Stimulated activated CD4-positive, alpha-beta T cell treated with anti-CD3 and anti-CD28 coated beads, Interleukin-15, amount 100 ng/mL, for 1 hour (primary cell): ENCODE results near the gene B3GNT7.
"Not testable (repeated sequence)": the region's sequence is repeated elsewhere in the genome, so short reads cannot be mapped to it uniquely, and the experiment has no call there.

Experiments
- DNase-seq, 2 donors: peaks; one replicate each; pipeline ENCODE4 v3.0.0-alpha.2; 2020; ENCODE audit warnings: low read depth in 1 of 2, low spot score in 1 of 2

Gene B3GNT7

GRCh38 chr2:231399853-231400680 lies 4.6 kb downstream of the B3GNT7 start:
- no peak for DNase-seq

DNA sequence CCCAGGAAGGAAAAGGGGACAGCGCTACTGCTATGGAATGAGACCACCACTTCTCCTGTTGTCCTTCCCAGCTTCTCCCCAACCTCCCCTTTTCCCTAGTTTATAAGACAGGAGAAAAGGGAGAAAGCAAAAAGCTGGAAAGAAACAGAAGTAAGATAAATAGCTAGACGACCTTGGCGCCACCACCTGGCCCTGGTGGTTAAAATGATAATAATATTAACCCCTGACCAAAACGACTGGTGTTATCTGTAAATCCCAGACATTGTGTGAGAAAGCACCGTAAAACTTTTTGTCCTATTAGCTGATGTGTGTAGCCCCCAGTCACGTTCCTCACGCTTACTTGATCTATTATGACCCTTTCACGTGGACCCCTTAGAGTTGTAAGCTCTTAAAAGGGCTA lies 5.2 kb downstream of the B3GNT7 start:
- DNase-seq: not testable (repeated sequence)

GRCh38 chr2:231401101-231401500 lies 5.6 kb downstream of the B3GNT7 start:
- not testable (repeated sequence) for DNase-seq

- DNase-seq: not testable (repeated sequence)
These were observed 8.1 kb downstream of the B3GNT7 start for GRCh38 chr2:231403421-231404182.

- DNase-seq: not testable (repeated sequence)
These were observed 8.7 kb downstream of the B3GNT7 start for GRCh38 chr2:231404183-231404578.

DNA sequence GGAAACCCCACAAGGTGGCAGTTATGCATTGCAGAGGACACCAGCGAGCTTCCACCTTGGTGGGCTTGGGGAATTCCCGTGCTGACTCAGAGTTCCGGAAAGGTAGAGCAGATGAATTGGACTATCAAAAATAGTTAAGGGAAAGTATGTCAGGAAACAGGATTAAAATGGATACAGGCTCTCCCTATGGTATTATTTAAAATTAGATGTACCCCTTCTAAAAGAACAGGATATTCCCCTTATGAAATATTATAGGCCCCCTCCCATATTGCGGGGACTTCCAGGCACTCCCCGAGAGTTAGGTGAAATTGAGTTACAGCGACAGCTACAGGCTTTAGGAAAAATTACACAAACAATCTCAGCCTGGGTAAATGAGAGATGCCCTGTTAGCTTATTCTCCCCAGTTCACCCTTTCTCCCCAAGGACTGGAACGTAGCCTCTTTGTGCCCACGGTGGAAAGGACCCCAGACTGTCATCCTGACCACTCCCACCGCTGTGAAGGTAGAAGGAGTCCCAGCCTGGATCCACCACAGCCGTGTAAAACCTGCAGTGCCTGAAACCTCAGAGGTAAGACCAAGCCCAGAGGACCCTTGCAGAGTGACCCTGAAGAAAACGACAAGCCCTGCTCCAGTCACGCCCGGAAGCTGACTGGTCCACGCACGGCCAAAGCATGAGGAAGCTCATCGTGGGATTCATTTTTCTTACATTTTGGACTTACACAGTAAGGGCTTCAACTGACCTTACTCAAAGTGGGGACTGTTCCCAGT lies 10.3 kb downstream of the B3GNT7 start:
- DNase-seq: not testable (repeated sequence)

DNA sequence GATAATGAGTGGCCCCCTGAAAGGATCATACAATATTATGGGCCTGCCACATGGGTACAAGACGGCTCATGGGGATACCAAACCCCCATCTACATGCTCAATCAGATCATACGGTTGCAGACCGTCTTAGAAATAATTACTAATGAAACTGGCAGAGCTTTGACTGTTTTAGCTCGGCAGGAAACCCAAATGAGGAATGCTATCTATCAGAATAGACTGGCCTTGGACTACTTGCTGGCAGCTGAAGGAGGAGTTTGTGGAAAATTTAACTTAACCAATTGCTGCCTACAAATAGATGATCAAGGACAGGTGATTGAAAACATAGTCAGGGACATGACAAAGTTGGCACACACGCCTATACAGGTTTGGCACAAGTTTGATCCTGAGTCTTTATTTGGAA lies 12.2 kb downstream of the B3GNT7 start:
- DNase-seq: not testable (repeated sequence)

- DNase-seq: not testable (repeated sequence)
These were observed 12.8 kb downstream of the B3GNT7 start for GRCh38 chr2:231408304-231408703.

DNA sequence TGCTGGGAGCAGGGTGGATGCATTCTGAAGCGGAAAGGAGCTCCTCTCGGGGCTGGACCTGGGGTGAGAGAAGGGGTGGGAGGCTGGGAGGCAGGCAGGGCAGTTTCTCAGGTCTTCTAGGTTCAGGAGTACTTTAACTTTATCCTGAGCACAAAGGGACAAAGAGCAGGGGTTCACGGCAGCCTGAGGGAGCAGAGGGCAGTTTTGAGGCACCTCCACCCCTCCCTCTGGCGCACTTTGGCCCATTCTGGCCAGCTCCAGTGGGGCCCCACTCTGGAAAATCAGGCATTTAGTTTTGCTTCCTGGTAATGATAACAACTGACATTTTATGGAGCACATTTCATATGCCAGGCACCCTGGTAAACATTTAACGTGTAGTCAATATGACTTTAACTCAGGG lies 14.3 kb downstream of the B3GNT7 start:
- DNase-seq: no peak

GRCh38 chr2:231410293-231411004 lies 14.9 kb downstream of the B3GNT7 start:
- DNase-seq: no peak

DNA sequence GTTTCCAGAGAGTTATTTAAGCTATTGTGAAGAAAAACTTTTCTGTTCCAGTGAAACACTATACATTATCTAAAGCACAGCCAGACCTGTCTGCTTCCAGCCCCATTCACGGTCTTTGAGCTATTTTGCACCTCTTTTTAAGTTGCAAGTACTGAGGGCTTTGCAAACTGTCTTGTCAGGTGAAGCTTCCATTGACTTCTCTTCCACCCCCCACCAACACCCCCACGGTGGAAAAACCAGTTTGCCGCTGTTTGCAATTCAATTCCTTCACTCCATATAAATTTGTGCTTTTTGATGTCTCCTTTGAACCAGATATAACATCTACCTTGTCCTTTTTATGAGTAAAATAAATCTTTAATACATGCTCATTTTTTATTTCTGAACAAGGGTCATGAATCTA lies 15.7 kb downstream of the B3GNT7 start:
- no peak for DNase-seq

DNA sequence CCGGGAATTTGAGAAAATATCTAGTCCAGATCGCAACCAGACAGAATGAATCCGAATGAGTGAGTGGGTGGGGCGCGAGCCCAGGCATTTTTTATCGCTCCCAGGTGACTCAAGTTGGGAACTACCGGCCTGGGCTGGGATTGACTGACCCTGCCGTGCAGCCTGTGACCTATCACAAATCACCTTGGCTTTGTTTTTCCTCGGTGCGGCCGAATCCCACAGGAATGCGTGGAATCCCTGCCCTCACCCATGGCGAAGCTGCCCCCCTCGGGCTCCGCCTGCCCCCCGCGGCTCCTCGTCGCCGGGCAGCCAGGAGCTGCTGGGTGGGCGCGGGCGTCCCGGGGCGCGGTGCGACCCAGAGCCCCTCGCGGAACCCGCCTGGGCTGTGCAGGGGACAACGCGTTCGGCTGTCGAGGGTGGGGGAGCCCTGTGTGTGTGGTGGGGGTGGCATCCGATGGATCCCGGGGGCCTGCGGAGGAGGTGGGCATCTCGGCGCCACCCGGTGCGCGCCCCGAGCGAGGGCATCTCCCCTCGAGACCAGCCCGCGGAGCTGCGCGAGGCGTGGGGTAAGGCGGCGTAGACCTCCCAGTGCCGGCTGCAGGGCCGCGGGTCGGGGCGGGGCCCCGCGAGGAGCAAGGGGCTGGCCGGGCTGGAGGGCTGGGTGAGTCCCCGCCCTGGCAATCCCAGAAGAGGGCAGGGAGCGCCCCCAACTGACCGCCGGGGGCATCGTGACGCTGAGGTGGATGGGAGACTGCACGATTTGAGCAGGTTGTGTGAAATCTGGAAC lies 16.5 kb downstream of the B3GNT7 start:
- DNase-seq: peak in 1 of 2 donors; percentile 62

- DNase-seq: no peak
These were observed 17.1 kb downstream of the B3GNT7 start for GRCh38 chr2:231412618-231412963.

DNA sequence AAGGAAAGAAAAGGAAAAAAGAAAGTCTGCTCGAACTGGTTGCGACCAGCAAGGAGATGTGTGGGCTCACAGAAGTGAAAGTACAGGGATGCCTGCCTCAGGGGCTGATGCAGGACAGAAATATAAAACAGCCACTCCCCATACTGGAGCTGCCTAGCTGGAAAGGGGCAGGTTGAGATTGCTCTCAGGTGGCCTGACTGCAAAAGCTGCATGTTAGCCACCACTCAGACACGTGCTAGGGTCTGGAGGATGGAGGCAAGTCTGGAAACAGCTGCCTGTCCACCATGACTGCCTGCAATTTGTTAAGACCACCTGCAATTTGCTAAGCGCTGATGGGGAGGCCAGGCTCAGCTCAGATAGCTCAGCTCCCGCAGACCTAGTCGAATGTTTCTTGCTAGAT lies 17.9 kb downstream of the B3GNT7 start:
- DNase-seq: no peak

GRCh38 chr2:231413921-231414476 lies 18.5 kb downstream of the B3GNT7 start:
- no peak for DNase-seq

- no peak for DNase-seq
These were observed 19.5 kb downstream of the B3GNT7 start for GRCh38 chr2:231415029-231415428.

DNA sequence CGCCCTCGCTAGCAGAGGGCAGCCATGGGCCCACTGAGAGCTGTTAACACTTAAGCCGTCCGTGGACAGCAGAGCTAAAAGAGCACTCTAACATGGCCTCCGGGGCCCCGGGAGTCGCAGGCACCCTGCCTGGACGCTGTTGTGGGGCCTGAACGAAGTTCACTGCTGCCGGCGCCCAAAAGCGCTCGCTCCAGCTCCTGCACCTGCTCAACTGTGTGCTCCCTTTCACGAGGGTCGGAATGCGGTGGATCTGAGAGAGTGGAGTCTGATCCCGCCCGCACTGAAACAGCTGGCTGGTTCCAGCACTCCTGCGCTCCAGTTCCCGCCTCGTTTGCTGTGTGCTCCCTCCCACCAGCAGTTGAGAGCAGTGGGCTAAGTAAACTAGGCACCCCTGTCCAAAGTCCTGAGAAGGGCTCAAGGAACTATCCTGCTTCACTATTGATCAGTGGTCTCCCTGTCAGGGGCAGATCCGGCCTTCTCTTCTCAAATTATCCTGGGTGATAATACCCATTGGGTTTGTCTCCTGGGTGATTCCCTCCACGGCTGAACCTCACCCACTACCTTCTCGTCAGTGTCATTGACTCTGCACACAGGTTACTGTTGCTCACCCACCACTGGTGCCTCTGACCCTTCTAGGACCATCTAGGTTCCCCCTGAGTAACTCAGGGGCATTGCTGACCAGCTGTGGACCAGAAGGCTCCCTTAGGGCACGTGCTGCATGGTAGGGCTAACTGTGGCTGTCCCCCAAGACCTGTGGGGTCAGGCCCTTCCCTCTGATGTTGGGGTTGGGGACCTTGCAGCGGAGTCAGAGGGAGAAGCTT lies 23.5 kb downstream of the B3GNT7 start:
- DNase-seq: no peak

DNA sequence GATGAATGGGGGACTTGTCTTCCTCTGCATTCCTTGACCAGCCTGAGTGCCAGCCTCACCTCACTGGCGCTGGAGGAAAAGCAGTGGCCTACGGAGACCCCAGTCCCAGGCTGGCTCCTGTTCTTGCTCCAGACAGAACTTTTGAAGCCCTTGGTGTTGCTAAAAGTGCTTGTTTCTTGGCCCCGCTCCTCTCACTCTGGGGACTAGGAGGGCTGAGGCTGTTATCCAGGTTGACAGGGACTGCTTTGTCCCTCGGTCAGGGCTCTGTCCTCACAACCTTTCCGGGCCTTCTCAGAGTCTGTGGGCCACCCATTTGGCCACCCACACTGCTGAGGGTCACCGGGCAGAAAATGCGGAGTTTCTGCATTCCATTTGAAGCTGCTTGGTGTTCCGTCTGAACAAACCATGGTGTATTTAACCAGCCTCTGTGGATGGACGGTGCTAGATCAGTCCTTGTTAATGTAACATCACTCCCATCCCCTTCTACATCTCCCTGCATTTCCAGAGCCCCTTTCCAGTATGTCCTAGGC lies 25.6 kb downstream of the B3GNT7 start:
- DNase-seq: no peak

GRCh38 chr2:231422056-231422455 lies 26.5 kb downstream of the B3GNT7 start:
- DNase-seq: no peak
